NCI-H526 (cell line): ENCODE data around the gene ARHGEF16.
A peak's percentile ranks its signal among the peaks of the same experiment; 100 is the strongest.

Experiments
- DNase-seq, 2 experiments: peaks; one replicate each; lab custom pipeline; 2025; lab: John Stamatoyannopoulos, UW

Gene ARHGEF16

GRCh38 chr1:3482378-3482849 lies 27.9 kb downstream of the ARHGEF16 start:
- DNase-seq: no peak

GRCh38 chr1:3483380-3483779 lies 28.9 kb downstream of the ARHGEF16 start:
- DNase-seq: no peak

- DNase-seq: peak in 1 of 2 experiments; percentile 61
These were observed 29.5 kb downstream of the ARHGEF16 start for GRCh38 chr1:3483801-3484444.

- DNase-seq: no peak
These were observed 30.6 kb downstream of the ARHGEF16 start for GRCh38 chr1:3485016-3485415.

GRCh38 chr1:3488432-3488831 lies 34.0 kb downstream of the ARHGEF16 start:
- no peak for DNase-seq

GRCh38 chr1:3490046-3490745 lies 35.7 kb downstream of the ARHGEF16 start:
- DNase-seq: no peak

GRCh38 chr1:3491291-3492246 lies 37.1 kb downstream of the ARHGEF16 start:
- peak; percentile 70 to 86 for DNase-seq

GRCh38 chr1:3492545-3493246 lies 38.2 kb downstream of the ARHGEF16 start:
- DNase-seq: no peak

- peak in 1 of 2 experiments; percentile 62 for DNase-seq
These were observed 40.1 kb downstream of the ARHGEF16 start for GRCh38 chr1:3494321-3495308.

- DNase-seq: no peak
These were observed 41.6 kb downstream of the ARHGEF16 start for GRCh38 chr1:3495776-3496745.

- no peak for DNase-seq
These were observed 42.5 kb downstream of the ARHGEF16 start for GRCh38 chr1:3496916-3497315.

- no peak for DNase-seq
These were observed 43.1 kb downstream of the ARHGEF16 start for GRCh38 chr1:3497521-3497920.

GRCh38 chr1:3498246-3498930 lies 43.9 kb downstream of the ARHGEF16 start:
- DNase-seq: no peak

- no peak for DNase-seq
These were observed 44.5 kb downstream of the ARHGEF16 start for GRCh38 chr1:3498986-3499385.

GRCh38 chr1:3499611-3500010 lies 45.1 kb downstream of the ARHGEF16 start:
- DNase-seq: no peak

GRCh38 chr1:3500265-3500835 lies 45.9 kb downstream of the ARHGEF16 start:
- no peak for DNase-seq

- no peak for DNase-seq
These were observed 47.0 kb downstream of the ARHGEF16 start for GRCh38 chr1:3501437-3501836.
